GM21619 (cell line): ENCODE measurements around the gene BAZ2A.
"Not testable (repeated sequence)": the region's sequence is repeated elsewhere in the genome, so short reads cannot be mapped to it uniquely, and the experiment has no call there.

Source experiments
- ATAC-seq: cut with Tn5 transposase; IDR thresholded peaks from one replicate; pipeline ENCODE4 v1.9.1; 2021; ENCODE audit not compliant: unreplicated experiment

Gene BAZ2A

GRCh38 chr12:56630180-56630632 is at the start of gene BAZ2A:
Gene BAZ2A, minus strand, starts transcription at chr12:56630326. Its CDS starts 12,796 bp downstream, at chr12:56617530.
- ATAC-seq: peak; percentile 51

DNA sequence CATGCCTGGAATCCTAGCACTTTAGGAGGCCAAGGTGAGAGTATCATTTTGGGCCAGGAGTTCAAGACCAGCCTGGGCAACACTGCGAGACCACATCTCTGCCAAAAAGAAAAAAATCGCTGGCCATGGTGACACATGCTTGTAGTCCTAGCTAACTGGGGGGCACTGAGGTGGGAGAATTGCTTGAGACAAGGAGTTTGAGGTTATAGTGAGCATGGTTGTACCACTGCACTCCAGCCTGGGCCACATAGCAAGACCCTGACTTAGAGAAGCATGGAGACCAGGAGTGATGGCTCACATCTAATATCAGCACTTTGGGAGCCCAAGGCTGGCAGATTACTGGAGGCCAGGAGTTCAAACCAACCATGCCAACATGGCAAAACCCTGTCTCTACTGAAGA is 48.7 kb upstream of the BAZ2A start:
- ATAC-seq: no peak

DNA sequence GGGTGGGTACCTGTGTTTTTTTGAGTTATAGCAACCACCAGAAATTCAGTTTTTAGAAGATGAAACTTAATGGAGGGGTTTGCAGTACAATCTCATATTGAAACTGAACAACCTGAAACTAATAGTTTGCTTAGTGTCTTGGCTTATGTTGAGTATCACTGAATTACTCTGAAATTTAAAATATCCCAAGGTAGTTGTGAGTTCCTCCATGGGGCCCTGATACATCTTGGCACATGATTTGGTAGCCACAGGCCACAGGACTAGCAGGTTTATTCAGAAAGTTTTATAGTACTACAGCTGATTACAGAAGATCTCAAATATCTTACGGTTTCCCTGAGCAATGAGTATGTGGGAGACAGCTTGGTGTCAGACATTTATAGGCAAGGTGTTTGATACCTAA is 47.6 kb upstream of the BAZ2A start:
- peak; percentile 67 for ATAC-seq

GRCh38 chr12:56676851-56677580 is 46.9 kb upstream of the BAZ2A start:
- no peak for ATAC-seq

DNA sequence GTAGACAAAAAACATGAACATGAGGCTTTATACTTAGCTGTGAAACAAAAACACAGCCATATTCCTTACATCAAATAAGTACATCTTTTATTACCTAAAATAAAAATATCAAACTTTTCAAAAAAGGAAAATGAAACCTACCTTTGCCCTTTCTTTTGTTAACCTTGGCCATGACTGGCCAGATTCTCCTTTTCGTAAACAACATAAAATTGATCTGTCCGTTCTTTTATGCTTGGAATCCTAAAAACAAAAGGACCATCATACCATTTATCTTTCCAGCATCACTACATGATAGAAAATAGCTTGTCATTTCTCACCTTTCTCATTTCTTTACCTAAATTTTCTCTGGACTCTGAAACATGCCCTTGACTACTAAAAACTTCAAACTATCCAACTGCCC is 41.5 kb upstream of the BAZ2A start:
- ATAC-seq: no peak

DNA sequence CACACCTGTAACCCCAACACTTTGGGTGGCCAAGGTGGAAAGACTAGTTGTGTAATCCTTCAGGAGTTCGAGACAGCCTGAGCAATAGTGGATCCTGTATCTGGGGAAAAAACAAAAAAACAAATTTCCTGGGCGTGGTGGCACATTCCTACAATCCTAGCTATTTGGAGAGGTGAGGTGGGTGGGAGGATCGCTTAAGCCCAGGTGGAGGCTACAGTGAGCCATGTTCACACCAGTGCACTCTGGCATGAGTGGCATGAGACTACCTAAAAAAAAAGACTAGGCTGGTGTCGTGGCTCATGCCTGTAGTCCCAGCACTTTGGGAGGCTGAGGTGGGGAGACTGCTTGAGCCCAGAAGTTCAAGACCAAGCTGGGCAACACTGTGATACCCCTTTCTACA is 40.7 kb upstream of the BAZ2A start:
- no peak for ATAC-seq

DNA sequence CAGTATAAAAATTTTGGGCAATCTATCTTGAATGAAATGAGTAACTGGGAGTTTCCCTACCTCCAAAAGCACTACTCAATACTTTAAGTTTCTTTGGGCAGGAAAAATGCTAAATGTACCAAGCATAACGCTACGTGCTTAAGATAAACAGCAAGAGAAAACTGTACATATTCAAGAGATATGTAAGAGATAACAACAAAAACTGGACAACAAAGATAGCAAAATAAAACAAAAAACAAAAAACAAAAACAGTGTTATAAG is 38.0 kb upstream of the BAZ2A start:
- ATAC-seq: no peak

DNA sequence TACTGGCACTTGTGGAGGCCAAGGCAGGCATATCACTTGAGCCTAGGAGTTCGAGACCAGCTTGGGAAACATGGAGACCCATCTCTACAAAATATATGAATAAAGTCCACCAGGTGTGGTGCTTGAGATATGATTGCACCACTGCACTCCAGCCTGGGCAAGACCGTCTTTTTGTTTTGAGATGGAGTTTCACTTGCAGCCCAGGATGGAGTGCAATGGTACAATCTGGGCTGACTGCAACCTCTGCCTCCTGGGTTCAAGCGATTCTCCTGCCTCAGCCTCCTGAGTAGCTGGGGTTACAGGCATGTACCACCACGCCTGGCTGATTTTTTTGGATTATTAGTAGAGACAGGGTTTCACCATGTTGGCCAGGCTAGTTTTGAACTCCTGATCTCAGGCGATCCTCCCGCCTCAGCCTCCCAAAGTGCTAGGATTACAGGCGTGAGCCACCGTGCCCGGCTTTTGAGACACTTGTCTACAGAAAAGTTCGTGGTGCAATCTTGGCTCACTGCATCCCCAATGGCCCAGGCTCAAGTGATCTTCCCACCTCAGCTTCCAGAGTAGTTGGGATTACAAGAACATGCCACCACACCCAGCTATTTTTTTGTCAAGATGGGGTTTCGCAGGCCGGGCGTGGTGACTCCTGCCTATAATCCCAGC is 32.0 kb upstream of the BAZ2A start:
- no peak for ATAC-seq

- ATAC-seq: no peak
Observed at GRCh38 chr12:56661560-56661959, 31.4 kb upstream of the BAZ2A start.

- ATAC-seq: no peak
Observed at GRCh38 chr12:56658921-56659320, 28.8 kb upstream of the BAZ2A start.

DNA sequence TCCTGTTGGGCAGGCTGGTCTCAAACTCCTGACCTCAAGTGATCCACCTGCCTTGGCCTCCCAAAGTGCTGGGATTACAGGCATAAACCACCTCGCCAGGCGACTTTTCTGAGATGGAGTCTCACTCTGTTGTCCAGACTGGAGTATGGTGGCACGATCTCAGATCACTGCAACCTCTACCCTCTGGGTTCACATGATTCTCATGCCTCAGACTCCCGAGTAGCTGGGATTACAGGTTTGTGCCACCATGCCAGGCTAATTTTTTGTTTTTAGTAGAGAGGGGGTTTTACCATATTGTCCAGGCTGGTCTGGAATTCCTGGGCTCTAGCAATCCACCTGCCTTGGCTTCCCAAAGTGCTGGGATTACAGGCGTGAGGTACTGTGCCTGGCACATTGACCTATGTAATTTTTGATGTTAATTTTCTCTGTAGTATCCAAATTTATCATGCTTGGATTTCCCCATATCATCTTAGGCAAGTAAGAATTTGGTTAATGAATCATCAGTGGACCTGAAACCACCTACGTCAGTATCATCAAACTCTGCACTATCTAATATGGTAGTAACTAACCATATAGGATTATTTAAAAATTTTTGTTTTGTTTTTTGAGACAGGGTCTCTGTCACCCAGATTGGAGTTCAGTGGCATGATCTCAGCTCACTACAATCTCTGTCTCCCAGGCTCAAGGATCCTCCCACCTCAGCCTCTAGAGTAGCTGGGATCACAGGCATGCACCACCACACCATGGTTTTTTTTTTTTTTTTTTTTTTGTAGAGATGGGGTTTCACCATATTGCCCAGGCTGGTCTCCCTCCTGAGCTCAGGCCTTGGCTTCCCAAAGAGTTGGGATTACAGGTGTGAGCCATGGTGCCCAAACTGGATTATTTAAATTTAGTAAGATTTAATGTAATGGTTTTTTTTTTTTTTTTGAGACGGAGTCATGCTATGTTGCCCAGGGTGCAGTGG is 27.6 kb upstream of the BAZ2A start:
- peak; percentile 49 for ATAC-seq

DNA sequence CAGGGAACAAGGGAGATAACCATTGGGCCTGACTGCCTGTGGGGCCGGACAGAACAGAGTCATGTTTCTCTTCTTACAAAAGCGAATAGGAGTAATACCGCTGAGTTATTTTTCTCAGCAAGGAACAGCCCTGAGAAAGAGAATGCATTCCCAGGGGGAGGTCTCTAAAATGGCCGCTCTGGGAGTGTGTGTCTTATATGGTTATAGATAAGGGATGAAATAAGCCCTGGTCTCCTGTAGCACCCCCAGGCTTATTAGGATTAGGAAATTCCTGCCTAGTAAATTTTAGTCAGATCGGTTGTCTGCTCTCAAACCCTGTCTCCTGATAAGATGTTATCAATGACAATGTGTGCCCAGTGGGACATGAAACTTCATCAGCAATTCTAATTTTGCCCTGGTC is 23.7 kb upstream of the BAZ2A start:
- ATAC-seq: not testable (repeated sequence)

- not testable (repeated sequence) for ATAC-seq
Observed at GRCh38 chr12:56648023-56648422, 17.9 kb upstream of the BAZ2A start.

GRCh38 chr12:56645717-56646446 is 15.8 kb upstream of the BAZ2A start, which contains the start of gene ATP5F1B:
Gene ATP5F1B, minus strand, starts transcription at chr12:56645984. Its CDS starts 21 bp downstream, at chr12:56645963.
- peak; percentile 100 for ATAC-seq

DNA sequence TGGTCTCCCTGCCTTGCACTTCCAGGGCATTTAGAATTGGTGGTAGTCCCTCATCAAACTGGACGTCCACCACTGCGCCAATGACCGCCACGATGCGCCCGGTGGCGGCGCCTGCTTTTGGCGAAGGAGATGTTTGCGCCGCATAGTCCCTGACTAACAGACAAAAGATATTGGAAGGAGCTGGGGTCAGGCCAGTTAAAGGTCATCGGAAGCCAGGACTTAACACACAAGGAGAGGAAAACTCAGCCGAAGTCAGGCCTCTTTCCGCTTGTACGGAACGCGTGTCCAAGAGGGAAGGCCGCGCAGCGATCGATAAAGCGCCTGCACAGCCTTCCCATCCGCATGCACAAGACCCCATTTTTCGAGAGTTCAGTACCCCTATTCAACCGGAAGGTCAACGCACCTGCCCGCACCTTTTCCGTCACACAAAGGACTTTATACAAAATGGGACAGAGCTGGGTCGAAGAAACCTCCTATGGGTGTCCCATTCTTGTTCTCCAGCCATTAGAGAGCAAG is 15.1 kb upstream of the BAZ2A start:
- ATAC-seq: no peak

GRCh38 chr12:56644654-56645053 is 14.5 kb upstream of the BAZ2A start:
- no peak for ATAC-seq

GRCh38 chr12:56641219-56641618 is 11.1 kb upstream of the BAZ2A start:
- no peak for ATAC-seq

DNA sequence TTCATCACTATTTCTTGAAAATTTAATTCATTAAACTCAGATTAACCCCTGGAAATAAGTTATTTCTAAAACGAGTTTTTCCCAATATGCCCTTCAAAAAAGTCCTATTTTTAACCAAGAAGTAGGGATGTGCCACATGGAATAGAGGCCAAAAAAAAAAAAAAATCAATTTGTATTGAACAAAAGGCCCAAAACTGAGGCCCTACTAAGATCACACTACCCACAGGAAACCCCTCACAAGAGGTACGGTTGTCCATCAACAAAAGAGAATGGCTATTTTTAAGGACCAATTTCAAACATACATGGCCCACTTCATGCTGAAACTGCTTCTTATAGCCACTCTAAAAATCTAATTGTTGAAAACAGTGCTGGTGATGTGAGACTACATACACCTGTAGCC is 7.5 kb upstream of the BAZ2A start:
- ATAC-seq: no peak

DNA sequence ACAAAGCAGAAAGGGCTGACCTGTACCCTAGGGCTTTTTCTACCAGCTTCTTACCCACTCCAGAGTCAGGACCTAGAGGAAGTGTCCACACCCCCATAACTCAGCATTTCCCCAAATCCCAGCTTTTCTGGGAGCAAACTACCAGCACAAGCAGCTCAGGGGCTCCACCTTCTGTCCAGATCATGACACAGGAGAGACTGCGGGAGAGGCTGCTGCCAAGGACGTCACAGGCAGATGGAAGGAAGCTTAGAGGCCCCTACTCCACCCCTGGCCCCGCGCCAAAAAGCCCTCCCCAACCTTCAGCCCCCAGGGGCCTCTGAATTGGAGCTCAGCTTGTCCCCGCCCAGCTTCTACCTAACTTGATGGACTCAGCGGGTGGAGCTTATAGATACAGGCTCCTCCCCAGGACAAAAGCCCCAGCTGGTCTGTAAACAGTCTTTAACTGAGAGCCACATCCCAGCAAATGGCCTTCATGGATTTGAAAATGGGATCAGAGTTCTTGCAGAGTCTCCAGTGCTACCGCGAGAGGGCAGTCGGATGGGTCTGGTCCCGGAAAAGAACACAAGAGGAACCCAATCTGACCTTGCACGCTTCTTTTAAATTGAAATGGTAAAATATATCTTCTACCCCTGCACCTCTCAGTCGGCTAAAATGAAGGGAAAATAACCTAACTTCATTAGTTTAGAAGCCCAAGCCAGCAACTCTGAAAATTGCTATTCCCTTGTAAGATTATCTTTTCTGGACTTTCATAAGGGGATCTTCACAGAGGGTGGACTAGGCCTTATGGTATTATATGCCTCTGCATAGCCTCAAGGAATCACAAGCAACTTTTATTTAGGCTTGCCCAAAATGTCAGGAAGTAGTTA is 6.8 kb upstream of the BAZ2A start:
- ATAC-seq: peak; percentile 53
